Fibroblast of the aortic adventitia (primary cell): Measurements from ENCODE around the gene SBK2. TPM values are rescaled to one million over a fixed set of nuclear protein-coding genes. Genes with fewer than 3 reads are reported as not detected.

Experiments used
- DNase-seq: peaks from one replicate; pipeline ENCODE4 v3.0.0-alpha.2; 2010; ENCODE audit warnings: low read depth
- H3K4me3 ChIP-seq: 2 replicates; pipeline ENCODE4 v1.5.1; 2011; ENCODE audit warnings: low read depth, mild to moderate bottlenecking, control low read depth, low read length, moderate library complexity
- total RNA-seq: library from RNA; depleted of rRNA; stranded (reverse); fragments of >200 nt; gene quantifications from 2 replicates; pipeline ENCODE4 v1.2.3, GENCODE V29; 2012; ENCODE audit warnings: low replicate concordance
- TF ChIP-seq, protein P1 (sequence below): IDR thresholded peaks from 2 replicates; pipeline ENCODE4 v1.5.1; 2011; ENCODE audit warnings: mild to moderate bottlenecking, low read length, control low read depth, inconsistent platforms; ENCODE audit not compliant: insufficient read depth

The SBK2 gene
- total RNA-seq, 1 donor, result not detected

DNA sequence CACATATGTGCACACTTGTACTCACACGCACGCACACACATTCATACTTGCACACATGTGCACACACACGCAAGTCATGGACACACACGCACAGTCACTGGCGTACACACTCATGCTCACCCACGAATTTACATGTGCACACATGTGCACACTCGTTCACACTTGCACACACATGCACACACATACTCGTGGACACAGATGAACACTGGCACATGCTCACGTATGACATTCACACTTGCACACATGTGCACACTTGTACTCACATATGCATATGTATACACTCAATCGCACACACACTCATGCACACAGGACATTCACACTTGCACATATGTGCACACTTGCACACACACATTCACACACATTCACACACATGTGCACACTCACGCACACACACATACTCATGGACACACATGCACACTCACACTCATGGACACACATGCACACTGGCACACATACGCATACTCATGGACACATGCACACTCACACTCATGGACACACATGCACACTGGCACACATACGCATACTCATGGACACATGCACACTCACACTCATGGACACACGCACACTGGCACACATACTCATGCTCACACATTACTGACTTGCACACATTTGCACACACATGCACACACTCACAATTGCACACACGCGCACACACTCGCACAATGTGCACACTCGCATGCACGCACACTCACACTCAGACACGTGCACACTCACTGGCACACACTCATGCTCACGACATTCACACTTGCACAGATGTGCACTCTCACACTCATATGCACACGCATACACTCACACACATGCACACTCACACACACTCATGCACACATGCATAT, 9.5 kb downstream of the SBK2 start:
- no peak overlapping the region for H3K4me3 ChIP-seq

DNA sequence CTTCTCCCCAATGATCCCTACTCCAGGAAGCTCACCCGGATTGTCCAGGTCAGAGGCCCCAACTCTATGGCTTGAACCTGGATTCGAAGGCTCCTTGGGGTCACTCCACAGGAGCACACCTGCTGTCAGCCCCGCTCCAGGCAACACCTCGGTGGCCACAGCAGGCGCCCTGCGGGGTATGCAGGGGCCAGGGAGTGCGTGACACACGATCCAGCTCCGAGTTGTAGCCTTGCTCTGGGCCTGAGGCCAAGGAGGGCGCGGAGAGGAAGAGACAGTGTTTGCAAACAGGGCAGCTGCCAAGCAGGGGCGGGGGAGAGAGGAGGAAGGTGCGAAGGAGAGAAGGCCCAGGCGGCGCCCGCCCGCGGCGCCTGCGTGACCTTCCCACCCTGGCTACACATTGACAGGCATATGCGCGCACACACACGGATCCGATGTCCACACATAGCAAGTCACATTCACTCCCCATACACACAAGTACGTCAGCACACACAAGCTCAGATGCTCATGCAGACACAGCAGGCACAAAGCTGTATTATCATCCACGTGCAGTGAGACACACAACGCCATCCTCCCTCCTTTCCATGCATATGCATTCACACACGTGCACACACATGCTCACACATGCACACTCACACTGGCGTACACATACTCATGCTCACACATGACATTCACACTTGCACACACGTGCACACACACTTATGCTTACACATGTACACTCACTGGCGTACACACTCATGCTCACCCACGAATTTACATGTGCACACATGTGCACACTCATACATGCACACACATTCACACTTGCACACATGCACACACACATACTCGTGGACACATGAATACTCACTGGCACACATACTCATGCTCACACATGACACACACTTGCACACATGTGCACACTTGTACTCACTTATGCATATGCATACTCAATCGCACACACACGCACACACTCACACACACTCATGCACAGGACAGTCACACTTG, 10.4 kb downstream of the SBK2 start:
- TF ChIP-seq, protein P1, sequence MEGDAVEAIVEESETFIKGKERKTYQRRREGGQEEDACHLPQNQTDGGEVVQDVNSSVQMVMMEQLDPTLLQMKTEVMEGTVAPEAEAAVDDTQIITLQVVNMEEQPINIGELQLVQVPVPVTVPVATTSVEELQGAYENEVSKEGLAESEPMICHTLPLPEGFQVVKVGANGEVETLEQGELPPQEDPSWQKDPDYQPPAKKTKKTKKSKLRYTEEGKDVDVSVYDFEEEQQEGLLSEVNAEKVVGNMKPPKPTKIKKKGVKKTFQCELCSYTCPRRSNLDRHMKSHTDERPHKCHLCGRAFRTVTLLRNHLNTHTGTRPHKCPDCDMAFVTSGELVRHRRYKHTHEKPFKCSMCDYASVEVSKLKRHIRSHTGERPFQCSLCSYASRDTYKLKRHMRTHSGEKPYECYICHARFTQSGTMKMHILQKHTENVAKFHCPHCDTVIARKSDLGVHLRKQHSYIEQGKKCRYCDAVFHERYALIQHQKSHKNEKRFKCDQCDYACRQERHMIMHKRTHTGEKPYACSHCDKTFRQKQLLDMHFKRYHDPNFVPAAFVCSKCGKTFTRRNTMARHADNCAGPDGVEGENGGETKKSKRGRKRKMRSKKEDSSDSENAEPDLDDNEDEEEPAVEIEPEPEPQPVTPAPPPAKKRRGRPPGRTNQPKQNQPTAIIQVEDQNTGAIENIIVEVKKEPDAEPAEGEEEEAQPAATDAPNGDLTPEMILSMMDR, result no peak
- no peak overlapping the region for H3K4me3 ChIP-seq
- DNase-seq, result peak; percentile 63

More for the DNA sequence above, 9.5 kb downstream of the SBK2 start:
- no peak for DNase-seq
- TF ChIP-seq, protein P1, result no peak

DNA sequence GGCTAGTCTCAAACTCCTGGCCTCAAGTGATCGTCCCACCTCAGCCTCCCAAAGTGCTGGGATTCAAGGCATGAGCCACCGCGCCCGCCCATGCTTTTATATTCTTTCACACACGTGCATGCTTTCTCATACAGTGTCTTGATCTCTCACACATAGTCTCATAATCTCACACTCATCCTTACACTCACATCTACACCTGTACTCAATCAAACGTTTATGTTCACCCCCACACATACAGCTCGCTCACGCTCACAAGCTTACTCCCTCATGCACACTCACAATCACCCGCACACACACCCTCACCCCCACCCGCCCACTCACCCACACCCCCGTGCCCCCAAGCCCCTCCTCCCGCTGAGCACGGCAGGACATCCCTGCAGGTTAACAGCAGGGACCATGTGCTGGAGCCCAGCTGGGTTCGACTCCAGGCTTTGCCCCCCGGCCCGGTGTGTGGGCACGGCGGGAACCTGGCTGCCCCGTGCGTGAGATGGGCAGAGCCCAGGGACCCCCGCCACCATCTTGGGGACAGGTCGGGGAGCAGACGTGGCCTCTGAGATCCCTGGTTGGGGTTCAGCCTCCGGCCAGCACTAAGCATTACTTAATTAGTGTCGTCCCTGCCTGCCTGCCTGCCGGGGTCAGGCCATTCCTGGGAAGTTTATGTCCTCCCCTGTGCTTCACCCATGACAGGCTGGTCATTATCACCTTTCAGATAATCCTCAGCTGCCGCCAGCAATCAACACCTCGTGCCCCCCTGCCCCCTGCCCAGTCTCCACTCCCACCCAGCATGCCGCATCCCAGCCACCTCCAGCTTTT, 11.4 kb downstream of the SBK2 start:
- TF ChIP-seq, protein P1, result no peak
- DNase-seq, result no peak
- H3K4me3 ChIP-seq, result no peak overlapping the region

DNA sequence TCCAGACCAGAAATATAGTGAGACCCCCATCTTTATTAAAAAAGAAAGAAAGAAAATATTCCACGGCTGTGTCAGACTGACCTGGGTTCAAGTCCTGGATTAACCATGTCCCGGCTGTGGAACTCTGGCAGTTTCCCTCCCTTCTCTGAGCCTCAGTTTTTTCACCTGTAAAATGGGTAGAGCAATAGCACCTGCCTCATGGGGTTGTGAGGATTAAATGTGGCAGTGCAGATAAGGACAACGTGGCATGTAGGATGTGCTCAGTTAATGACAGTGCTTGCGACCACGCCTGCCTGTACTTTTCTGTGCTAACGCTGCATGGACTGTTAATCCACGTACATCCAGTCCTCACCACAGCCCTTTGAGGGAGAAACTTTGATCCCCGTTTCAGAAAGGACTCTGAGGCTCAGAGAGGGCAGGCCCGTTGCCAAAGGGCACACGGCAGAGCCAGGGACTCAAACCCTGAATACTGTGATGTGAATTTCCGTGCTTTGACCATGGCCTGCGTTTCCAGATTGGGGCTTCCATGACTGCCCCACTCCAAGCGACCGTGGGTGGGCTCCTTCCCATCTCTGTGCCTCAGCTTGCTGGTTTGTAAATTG, 16.1 kb downstream of the SBK2 start:
- TF ChIP-seq, protein P1, result no peak
- DNase-seq, result no peak

DNA sequence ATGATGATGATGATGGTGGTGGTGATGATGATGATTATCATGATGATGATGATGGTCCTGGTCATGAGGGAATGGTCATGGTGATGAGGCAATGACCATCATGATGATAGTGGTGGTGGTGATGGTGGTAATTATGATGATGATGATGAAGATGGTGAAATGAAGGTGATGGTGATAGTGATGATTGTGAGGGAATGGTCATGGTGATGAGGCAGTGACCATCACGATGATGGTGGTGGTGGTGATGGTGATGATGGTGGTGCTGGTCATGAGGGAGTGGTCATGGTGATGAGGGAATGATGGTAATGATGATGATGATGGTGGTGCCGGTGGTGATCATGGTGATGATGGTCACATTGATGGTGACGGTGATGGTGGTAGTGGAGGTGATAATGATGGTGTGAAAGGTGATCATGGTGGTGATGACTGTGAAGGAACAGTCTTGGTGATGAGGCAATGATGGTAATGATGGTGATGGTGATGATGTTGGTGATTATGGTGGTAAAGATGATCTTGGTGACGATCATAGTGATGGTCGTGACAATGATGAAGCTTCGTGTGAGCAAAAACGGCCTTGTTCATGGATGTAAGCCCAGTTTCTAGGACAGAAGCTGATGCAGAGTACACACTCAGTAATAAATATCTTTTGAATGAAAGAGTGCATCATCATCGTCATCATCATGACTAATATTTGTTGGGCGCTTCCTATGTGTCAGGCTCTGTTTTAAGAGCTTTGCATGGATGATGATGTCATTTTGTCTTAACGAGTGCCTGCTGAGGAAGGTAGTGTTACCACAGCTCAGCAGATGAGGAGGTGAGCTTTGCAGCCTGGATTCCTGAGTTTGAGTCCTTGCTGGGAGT, 17.3 kb downstream of the SBK2 start:
- TF ChIP-seq, protein P1, result no peak
- peak; percentile 73 for DNase-seq
- no peak overlapping the region for H3K4me3 ChIP-seq

More for the DNA sequence above, 16.1 kb downstream of the SBK2 start:
- H3K4me3 ChIP-seq, result no peak overlapping the region
